ENCODE results near the gene MACF1. TPM values are rescaled to one million over a fixed set of nuclear protein-coding genes. Genes with fewer than 3 reads are reported as not detected.

Gene MACF1
- total RNA-seq, 1 donor from 2014 or later, result 226 TPM

DNA sequence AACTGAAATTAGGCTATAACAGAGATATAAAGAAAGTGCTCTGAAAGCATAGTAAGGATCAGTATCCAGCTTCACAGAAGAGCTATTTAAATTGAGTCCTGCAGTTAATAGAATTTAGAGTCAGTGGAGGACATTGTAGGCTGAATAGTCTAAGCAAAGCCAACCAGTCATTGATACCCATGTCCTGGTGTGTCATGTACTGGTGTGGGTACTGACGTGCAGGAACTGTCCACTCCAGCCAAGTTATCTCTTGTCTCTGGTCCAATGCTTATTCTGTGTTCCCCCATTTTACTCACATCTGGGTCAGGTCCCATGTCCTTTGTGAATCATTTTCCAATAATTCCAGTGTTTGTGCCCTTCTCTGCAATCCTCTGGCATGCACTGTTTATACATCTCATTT, 90.0 kb downstream of the MACF1 start:
- peaks cover 0 to 5% (median 0%) of the 10 kb centered on the region in 3 donors for H3K4me1 ChIP-seq (ENCODE audit: control insufficient read depth in 3 of 3, insufficient read depth in 3 of 3, low read length in 3 of 3)
- H3K27me3 ChIP-seq (ENCODE audit: control insufficient read depth in 3 of 3, insufficient read depth in 3 of 3, low read length in 3 of 3), result no peaks in the 10 kb centered on the region
- H3K9me3 ChIP-seq (ENCODE audit: control insufficient read depth in 3 of 3, low read length in 3 of 3), result no peaks in the 10 kb centered on the region
- no peak overlapping the region for H3K9ac ChIP-seq (ENCODE audit: low read depth in 1 of 3, low read length in 3 of 3)
- H3K4me3 ChIP-seq (ENCODE audit: low read length in 3 of 3), result no peak overlapping the region
- peaks cover 19 to 53% (median 49%) of the 10 kb centered on the region in 3 donors for H3K36me3 ChIP-seq (ENCODE audit: control insufficient read depth in 3 of 3, insufficient read depth in 3 of 3, low read length in 3 of 3)
- no peak overlapping the region for H3K27ac ChIP-seq (ENCODE audit: low read depth, low read length)

DNA sequence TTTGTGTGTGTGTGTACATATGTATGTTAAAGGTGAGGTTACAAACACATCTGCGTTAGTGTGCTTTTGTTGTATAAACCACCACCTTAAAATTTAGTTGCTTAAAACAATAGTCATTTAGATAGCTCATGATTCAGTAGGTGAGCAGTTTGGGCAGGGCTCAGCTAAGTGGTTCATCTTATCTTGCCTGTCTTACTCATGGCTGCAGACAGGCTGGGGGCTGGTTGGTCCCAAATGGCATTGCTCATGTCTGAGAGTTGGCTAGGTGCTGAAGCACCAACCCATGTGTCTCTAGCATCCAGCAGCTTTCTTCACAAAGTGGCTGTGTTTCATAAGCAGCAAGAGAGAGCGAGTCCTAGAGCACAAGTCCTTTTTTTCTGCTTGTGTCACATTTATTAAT, 91.4 kb downstream of the MACF1 start:
- H3K9ac ChIP-seq (ENCODE audit: low read depth in 1 of 3, low read length in 3 of 3), result no peak overlapping the region
- no peak overlapping the region for H3K4me3 ChIP-seq (ENCODE audit: low read length in 3 of 3)
- H3K27ac ChIP-seq (ENCODE audit: low read depth, low read length), result no peak overlapping the region
- peaks cover 0 to 5% (median 0%) of the 10 kb centered on the region in 3 donors for H3K4me1 ChIP-seq (ENCODE audit: control insufficient read depth in 3 of 3, insufficient read depth in 3 of 3, low read length in 3 of 3)
- H3K27me3 ChIP-seq (ENCODE audit: control insufficient read depth in 3 of 3, insufficient read depth in 3 of 3, low read length in 3 of 3), result no peaks in the 10 kb centered on the region
- peaks cover 26 to 64% (median 59%) of the 10 kb centered on the region in 3 donors for H3K36me3 ChIP-seq (ENCODE audit: control insufficient read depth in 3 of 3, insufficient read depth in 3 of 3, low read length in 3 of 3)
- no peaks in the 10 kb centered on the region for H3K9me3 ChIP-seq (ENCODE audit: control insufficient read depth in 3 of 3, low read length in 3 of 3)

- Histone ChIP-seq H3K27ac (ENCODE audit: low read depth, low read length) (no peak overlapping the region), H3K27me3 (ENCODE audit: control insufficient read depth in 3 of 3, insufficient read depth in 3 of 3, low read length in 3 of 3) (no peaks in the 10 kb centered on the region), H3K4me3 (ENCODE audit: low read length in 3 of 3) (no peak overlapping the region), H3K4me1 (ENCODE audit: control insufficient read depth in 3 of 3, insufficient read depth in 3 of 3, low read length in 3 of 3) (peaks cover 0 to 5% (median 0%) of the 10 kb centered on the region in 3 donors), H3K9me3 (ENCODE audit: control insufficient read depth in 3 of 3, low read length in 3 of 3) (no peaks in the 10 kb centered on the region), H3K9ac (ENCODE audit: low read depth in 1 of 3, low read length in 3 of 3) (no peak overlapping the region), H3K36me3 (ENCODE audit: control insufficient read depth in 3 of 3, insufficient read depth in 3 of 3, low read length in 3 of 3) (peaks cover 29 to 59% (median 57%) of the 10 kb centered on the region in 3 donors)
These were observed 93.1 kb downstream of the MACF1 start for GRCh38 chr1:39297551-39297950.

DNA sequence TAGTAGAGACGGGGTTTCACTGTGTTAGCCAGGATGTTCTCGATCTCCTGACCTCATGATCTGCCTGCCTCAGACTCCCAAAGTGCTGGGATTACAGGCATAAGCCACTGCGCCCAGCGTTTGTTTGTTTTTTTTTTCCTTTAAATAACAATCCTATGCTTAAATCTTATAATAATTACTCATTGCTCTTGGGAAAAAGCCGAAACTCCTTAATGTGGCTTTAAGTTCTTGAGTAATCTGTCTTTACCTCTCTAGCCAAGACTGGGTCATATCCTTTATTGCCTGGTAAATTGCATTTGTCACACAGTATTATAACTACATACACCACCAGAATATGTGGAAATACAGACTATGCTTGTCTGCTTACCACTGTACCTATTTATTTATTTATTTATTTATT, 97.1 kb downstream of the MACF1 start:
- Histone ChIP-seq H3K4me3 (ENCODE audit: low read length in 3 of 3) (no peak overlapping the region), H3K9me3 (ENCODE audit: control insufficient read depth in 3 of 3, low read length in 3 of 3) (no peaks in the 10 kb centered on the region), H3K27me3 (ENCODE audit: control insufficient read depth in 3 of 3, insufficient read depth in 3 of 3, low read length in 3 of 3) (no peaks in the 10 kb centered on the region), H3K9ac (ENCODE audit: low read depth in 1 of 3, low read length in 3 of 3) (no peak overlapping the region), H3K27ac (ENCODE audit: low read depth, low read length) (no peak overlapping the region), H3K4me1 (ENCODE audit: control insufficient read depth in 3 of 3, insufficient read depth in 3 of 3, low read length in 3 of 3) (no peaks in the 10 kb centered on the region), H3K36me3 (ENCODE audit: control insufficient read depth in 3 of 3, insufficient read depth in 3 of 3, low read length in 3 of 3) (peaks cover 27 to 45% (median 41%) of the 10 kb centered on the region in 3 donors)

DNA sequence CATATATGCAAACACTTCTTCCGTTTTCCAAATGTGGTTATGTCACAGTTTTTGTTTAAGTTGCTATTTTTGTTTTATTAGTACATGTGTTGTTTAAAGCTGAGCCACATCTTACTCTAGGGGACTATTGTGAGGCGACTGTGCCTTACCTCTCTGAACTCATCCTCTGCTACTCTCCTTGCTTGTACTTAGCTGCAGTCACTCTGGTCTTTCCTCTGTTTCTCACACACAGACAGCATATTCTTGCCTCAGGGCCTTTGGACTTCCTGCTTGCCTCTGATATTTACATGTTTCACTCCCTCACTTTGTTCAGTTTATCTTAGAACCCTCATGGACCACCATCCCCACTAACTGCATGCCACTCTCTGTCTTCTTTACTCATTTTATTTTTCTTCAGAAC, 101.1 kb downstream of the MACF1 start:
- no peaks in the 10 kb centered on the region for H3K27me3 ChIP-seq (ENCODE audit: control insufficient read depth in 3 of 3, insufficient read depth in 3 of 3, low read length in 3 of 3)
- peaks cover 19 to 42% (median 25%) of the 10 kb centered on the region in 3 donors for H3K36me3 ChIP-seq (ENCODE audit: control insufficient read depth in 3 of 3, insufficient read depth in 3 of 3, low read length in 3 of 3)
- H3K4me3 ChIP-seq (ENCODE audit: low read length in 3 of 3), result no peak overlapping the region
- H3K27ac ChIP-seq (ENCODE audit: low read depth, low read length), result no peak overlapping the region
- H3K9ac ChIP-seq (ENCODE audit: low read depth in 1 of 3, low read length in 3 of 3), result no peak overlapping the region
- no peaks in the 10 kb centered on the region for H3K4me1 ChIP-seq (ENCODE audit: control insufficient read depth in 3 of 3, insufficient read depth in 3 of 3, low read length in 3 of 3)
- H3K9me3 ChIP-seq (ENCODE audit: control insufficient read depth in 3 of 3, low read length in 3 of 3), result no peaks in the 10 kb centered on the region

DNA sequence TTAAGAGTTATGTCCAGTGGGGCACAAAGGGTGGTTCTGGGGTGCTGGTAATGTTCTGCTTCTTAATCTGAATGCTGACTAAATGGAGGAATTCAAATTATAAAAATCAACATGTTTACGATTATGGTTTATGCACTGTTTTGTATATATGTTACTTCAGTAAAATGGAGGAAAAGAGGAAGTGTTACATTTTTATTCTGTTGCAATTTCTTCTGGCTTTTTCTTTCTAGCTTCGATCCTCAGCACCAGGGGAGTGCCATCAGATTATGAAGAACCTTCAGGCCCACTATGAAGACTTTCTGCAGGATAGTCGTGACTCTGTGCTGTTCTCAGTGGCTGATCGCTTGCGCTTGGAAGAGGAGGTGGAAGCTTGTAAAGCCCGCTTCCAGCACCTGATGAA, 105.5 kb downstream of the MACF1 start:
- no peak overlapping the region for H3K9ac ChIP-seq (ENCODE audit: low read depth in 1 of 3, low read length in 3 of 3)
- no peaks in the 10 kb centered on the region for H3K27me3 ChIP-seq (ENCODE audit: control insufficient read depth in 3 of 3, insufficient read depth in 3 of 3, low read length in 3 of 3)
- no peaks in the 10 kb centered on the region for H3K9me3 ChIP-seq (ENCODE audit: control insufficient read depth in 3 of 3, low read length in 3 of 3)
- no peak overlapping the region for H3K27ac ChIP-seq (ENCODE audit: low read depth, low read length)
- H3K36me3 ChIP-seq (ENCODE audit: control insufficient read depth in 3 of 3, insufficient read depth in 3 of 3, low read length in 3 of 3), result peaks cover 18 to 51% (median 23%) of the 10 kb centered on the region in 3 donors
- no peak overlapping the region for H3K4me3 ChIP-seq (ENCODE audit: low read length in 3 of 3)
- no peaks in the 10 kb centered on the region for H3K4me1 ChIP-seq (ENCODE audit: control insufficient read depth in 3 of 3, insufficient read depth in 3 of 3, low read length in 3 of 3)

DNA sequence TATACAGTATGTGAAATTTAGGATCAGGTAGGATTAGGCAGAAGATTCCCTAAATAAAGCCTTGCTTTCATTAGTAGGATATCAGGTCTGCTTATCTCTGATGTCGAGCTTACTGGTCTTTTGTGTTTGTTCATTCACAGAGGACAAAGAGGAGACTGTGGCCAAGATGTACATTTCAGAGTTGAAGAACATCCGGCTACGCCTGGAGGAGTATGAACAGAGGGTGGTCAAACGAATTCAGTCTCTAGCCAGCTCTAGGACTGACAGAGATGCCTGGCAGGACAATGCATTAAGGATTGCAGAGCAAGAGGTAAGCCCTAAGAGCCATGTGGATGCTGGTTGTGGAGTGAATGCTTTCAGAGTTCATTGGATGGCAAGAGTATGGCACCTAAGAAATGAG, 106.2 kb downstream of the MACF1 start:
- no peak overlapping the region for H3K4me3 ChIP-seq (ENCODE audit: low read length in 3 of 3)
- H3K27me3 ChIP-seq (ENCODE audit: control insufficient read depth in 3 of 3, insufficient read depth in 3 of 3, low read length in 3 of 3), result no peaks in the 10 kb centered on the region
- peaks cover 18 to 48% (median 26%) of the 10 kb centered on the region in 3 donors for H3K36me3 ChIP-seq (ENCODE audit: control insufficient read depth in 3 of 3, insufficient read depth in 3 of 3, low read length in 3 of 3)
- no peaks in the 10 kb centered on the region for H3K4me1 ChIP-seq (ENCODE audit: control insufficient read depth in 3 of 3, insufficient read depth in 3 of 3, low read length in 3 of 3)
- H3K9me3 ChIP-seq (ENCODE audit: control insufficient read depth in 3 of 3, low read length in 3 of 3), result no peaks in the 10 kb centered on the region
- H3K27ac ChIP-seq (ENCODE audit: low read depth, low read length), result no peak overlapping the region
- H3K9ac ChIP-seq (ENCODE audit: low read depth in 1 of 3, low read length in 3 of 3), result no peak overlapping the region

DNA sequence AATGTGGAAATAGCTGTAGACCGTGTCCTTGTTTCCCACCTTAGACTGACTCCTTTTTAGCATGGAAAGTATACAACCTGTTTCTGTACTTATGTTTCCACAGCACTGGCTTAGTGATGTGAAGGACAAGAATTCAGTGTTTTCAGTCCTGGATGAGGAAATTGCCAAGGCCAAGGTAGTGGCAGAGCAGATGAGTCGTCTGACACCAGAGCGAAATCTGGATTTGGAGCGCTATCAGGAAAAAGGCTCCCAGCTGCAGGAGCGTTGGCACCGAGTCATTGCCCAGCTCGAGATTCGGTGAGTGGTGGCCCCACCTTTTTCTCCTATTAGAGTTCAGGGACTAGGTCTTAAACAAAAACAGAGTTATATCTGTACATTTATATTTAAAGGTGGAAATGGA, 112.6 kb downstream of the MACF1 start:
- Histone ChIP-seq H3K9me3 (ENCODE audit: control insufficient read depth in 3 of 3, low read length in 3 of 3) (no peaks in the 10 kb centered on the region), H3K4me3 (ENCODE audit: low read length in 3 of 3) (no peak overlapping the region), H3K9ac (ENCODE audit: low read depth in 1 of 3, low read length in 3 of 3) (no peak overlapping the region), H3K27me3 (ENCODE audit: control insufficient read depth in 3 of 3, insufficient read depth in 3 of 3, low read length in 3 of 3) (no peaks in the 10 kb centered on the region), H3K4me1 (ENCODE audit: control insufficient read depth in 3 of 3, insufficient read depth in 3 of 3, low read length in 3 of 3) (no peaks in the 10 kb centered on the region), H3K36me3 (ENCODE audit: control insufficient read depth in 3 of 3, insufficient read depth in 3 of 3, low read length in 3 of 3) (peaks cover 37 to 61% (median 59%) of the 10 kb centered on the region in 3 donors), H3K27ac (ENCODE audit: low read depth, low read length) (no peak overlapping the region)

DNA sequence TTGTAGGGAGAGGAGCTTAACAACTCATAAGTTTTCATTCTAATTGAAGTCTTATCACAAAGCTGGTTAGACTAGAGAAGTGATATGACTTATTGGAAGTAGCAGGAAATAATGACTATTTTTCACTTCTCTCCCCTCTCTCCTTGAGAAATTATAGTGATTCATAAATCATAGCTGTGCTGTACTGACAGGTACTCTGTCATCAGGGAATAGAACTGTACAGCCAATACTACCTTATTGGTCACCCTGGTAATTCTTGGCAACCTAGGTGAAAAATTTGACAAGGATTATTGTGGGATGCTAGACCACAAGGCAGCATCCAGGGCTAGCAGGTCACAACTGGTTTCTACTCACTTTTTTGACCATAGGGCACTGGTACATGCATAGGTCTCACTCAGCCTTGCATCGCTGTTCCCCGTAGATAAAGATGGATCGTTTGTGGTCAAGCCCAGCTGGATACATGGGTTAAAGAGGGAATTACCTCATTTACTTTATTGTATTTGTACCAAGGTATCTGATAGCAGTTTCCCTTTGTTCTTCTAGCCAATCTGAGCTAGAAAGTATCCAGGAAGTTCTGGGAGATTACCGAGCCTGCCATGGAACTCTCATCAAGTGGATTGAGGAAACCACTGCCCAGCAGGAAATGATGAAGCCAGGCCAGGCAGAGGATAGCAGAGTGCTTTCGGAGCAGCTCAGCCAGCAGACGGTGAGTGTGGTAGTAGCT, 113.6 kb downstream of the MACF1 start:
- no peak overlapping the region for H3K9ac ChIP-seq (ENCODE audit: low read depth in 1 of 3, low read length in 3 of 3)
- no peak overlapping the region for H3K27ac ChIP-seq (ENCODE audit: low read depth, low read length)
- H3K27me3 ChIP-seq (ENCODE audit: control insufficient read depth in 3 of 3, insufficient read depth in 3 of 3, low read length in 3 of 3), result no peaks in the 10 kb centered on the region
- no peaks in the 10 kb centered on the region for H3K9me3 ChIP-seq (ENCODE audit: control insufficient read depth in 3 of 3, low read length in 3 of 3)
- H3K4me3 ChIP-seq (ENCODE audit: low read length in 3 of 3), result no peak overlapping the region
- H3K36me3 ChIP-seq (ENCODE audit: control insufficient read depth in 3 of 3, insufficient read depth in 3 of 3, low read length in 3 of 3), result peaks cover 41 to 62% (median 61%) of the 10 kb centered on the region in 3 donors
- H3K4me1 ChIP-seq (ENCODE audit: control insufficient read depth in 3 of 3, insufficient read depth in 3 of 3, low read length in 3 of 3), result no peaks in the 10 kb centered on the region

GRCh38 chr1:39321979-39322378, 117.5 kb downstream of the MACF1 start:
- Histone ChIP-seq H3K27me3 (ENCODE audit: control insufficient read depth in 3 of 3, insufficient read depth in 3 of 3, low read length in 3 of 3) (no peaks in the 10 kb centered on the region), H3K27ac (ENCODE audit: low read depth, low read length) (no peak overlapping the region), H3K4me1 (ENCODE audit: control insufficient read depth in 3 of 3, insufficient read depth in 3 of 3, low read length in 3 of 3) (no peaks in the 10 kb centered on the region), H3K9me3 (ENCODE audit: control insufficient read depth in 3 of 3, low read length in 3 of 3) (no peaks in the 10 kb centered on the region), H3K36me3 (ENCODE audit: control insufficient read depth in 3 of 3, insufficient read depth in 3 of 3, low read length in 3 of 3) (peaks cover 52 to 74% (median 59%) of the 10 kb centered on the region in 3 donors), H3K4me3 (ENCODE audit: low read length in 3 of 3) (no peak overlapping the region), H3K9ac (ENCODE audit: low read depth in 1 of 3, low read length in 3 of 3) (no peak overlapping the region)

Data from skeletal muscle tissue (tissue), 4 donors.